Measurements from ENCODE around the gene ENPP6.

DNA sequence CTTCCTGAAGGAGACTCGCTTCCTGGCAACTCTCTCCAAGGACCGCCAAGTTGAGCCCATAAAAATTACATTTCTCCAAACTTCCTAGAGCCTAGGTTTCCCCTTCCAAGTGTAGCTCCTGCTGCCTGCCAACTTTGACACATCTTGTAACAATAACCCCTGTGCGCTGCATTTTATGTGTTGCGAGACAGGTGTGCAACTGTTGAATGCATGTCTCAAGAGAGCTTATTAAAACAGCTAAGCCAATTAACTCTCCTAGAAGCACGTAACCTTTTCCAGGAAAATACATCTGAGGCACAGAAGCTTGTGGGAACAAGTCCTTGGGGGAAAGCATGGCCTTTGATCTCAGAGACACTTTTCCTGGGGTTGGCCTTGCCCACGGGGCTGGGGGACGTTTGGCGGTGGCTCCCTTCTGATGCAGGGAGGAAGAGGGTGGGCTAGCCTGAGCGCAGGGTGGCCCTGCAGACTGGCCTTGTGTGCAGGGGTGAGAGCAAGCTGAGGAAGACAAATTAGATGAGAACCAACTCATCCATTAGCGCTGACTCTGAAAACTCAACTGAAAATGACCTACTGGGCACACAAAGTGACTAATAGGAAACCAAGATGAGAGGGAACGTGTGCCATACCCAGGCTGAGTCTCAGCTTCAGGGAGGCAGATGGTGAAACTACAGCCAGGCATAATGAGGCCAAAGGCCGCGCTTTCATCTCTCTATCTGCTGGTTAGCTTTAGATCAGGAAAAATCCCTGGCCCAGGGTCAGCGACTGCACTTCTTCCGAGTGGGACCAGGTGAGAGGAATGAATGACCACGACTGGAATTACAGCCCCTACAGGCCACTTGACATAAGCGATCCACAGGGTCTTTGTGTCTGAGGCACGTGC is 75.3 kb downstream of the ENPP6 start:
- TF ChIP-seq POLR2AphosphoS5 (IDR thresholded peaks at IDR 0.05; ENCODE audit: low read depth, low read length) (no peak), TAF1 (IDR thresholded peaks at IDR 0.05; ENCODE audit: borderline replicate concordance, low read depth, low read length) (no peak)
